ENCODE data around the gene DXO. TPM values are rescaled to one million over a fixed set of nuclear protein-coding genes. Genes with fewer than 3 reads are reported as not detected.
"Not testable (repeated sequence)": the region's sequence is repeated elsewhere in the genome, so short reads cannot be mapped to it uniquely, and the experiment has no call there.

The DXO gene
- total RNA-seq, 1 experiment from 2014 or later = 13.8 TPM

- TF ChIP-seq ATF1 (CRISPR knock-in tag; IDR thresholded peaks at IDR 0.05) (no peak), ZNF121 (CRISPR knock-in tag; IDR thresholded peaks at IDR 0.05) (peak; percentile 32; the same call in 1 of the 2 replicates)
- ChIA-PET CTCF (interaction anchor here (0.6 kb wide), 1 partner anchor 88 kb away, joined by 3 read pairs; no protein-coding TSS in a partner anchor), POLR2A (interaction anchor here (0.7 kb wide), 1 partner anchor 112 kb away, joined by 5 read pairs; no protein-coding TSS in a partner anchor)
- H3K4me3 Mint-ChIP-seq = no peak overlapping the region
- no peak for DNase-seq (ENCODE audit: low spot score)
- H3K36me3 Mint-ChIP-seq = peaks cover 17% of the 10 kb centered on the region
- ATAC-seq = no peak
- H3K9me3 Mint-ChIP-seq = peaks cover 11% of the 10 kb centered on the region
- H3K4me1 Mint-ChIP-seq = peaks cover 5% of the 10 kb centered on the region
- no peak overlapping the region for H3K27ac Mint-ChIP-seq
- no peaks in the 10 kb centered on the region for H3K27me3 Mint-ChIP-seq (ENCODE audit: low read depth)
Observed at GRCh38 chr6:31977816-31978431, 6.0 kb upstream of the DXO start.

GRCh38 chr6:31976065-31976464, 4.1 kb upstream of the DXO start:
- Mint-ChIP-seq H3K9me3 (peaks cover 11% of the 10 kb centered on the region), H3K4me1 (peaks cover 12% of the 10 kb centered on the region), H3K36me3 (peaks cover 17% of the 10 kb centered on the region)
- H3K4me3 Mint-ChIP-seq; DNase-seq (ENCODE audit: low spot score); POLR2A ChIA-PET; ATAC-seq; H3K27ac Mint-ChIP-seq; H3K27me3 Mint-ChIP-seq (ENCODE audit: low read depth); CTCF ChIA-PET: not testable (repeated sequence)

- H3K27me3 Mint-ChIP-seq (ENCODE audit: low read depth) = no peaks in the 10 kb centered on the region
- peak overlapping the region; percentile 84 for H3K4me3 Mint-ChIP-seq
- H3K27ac Mint-ChIP-seq = peak overlapping the region; percentile 99
- no peak for DNase-seq (ENCODE audit: low spot score)
- POLR2A ChIA-PET = interaction anchor here (0.9 to 2.5 kb wide), 3 partner anchors 14 to 166 kb away, joined by 3 to 13 read pairs (median 6); partner anchors contain the start of genes HSPA1B, LSM2, NELFE and SKIC2
- TF ChIP-seq ARID4B (CRISPR knock-in tag; IDR thresholded peaks at IDR 0.05; ENCODE audit: borderline replicate concordance) (0 out of 2 replicates have a peak, but pooled peaks have one; percentile 58), ZNF671 (CRISPR knock-in tag; IDR thresholded peaks at IDR 0.05) (no peak), EMX1 (CRISPR knock-in tag; IDR thresholded peaks at IDR 0.05) (no peak), TEAD4 (CRISPR knock-in tag; IDR thresholded peaks at IDR 0.05) (no peak), TEAD1 (CRISPR knock-in tag; IDR thresholded peaks at IDR 0.05) (no peak), USF1 (CRISPR knock-in tag; IDR thresholded peaks at IDR 0.05) (no peak), FOXP1 (CRISPR knock-in tag; IDR thresholded peaks at IDR 0.05; ENCODE audit: borderline replicate concordance) (no peak)
- peaks cover 31% of the 10 kb centered on the region for H3K36me3 Mint-ChIP-seq
- ATAC-seq = no peak
- CTCF ChIA-PET = interaction anchor here (1.3 to 4.1 kb wide), 3 partner anchors 14 to 124 kb away, joined by 3 to 14 read pairs (median 8); partner anchors contain the start of genes NELFE and SKIC2
- peaks cover 11% of the 10 kb centered on the region for H3K9me3 Mint-ChIP-seq
- peaks cover 12% of the 10 kb centered on the region for H3K4me1 Mint-ChIP-seq
Observed at GRCh38 chr6:31972709-31973350, 892 bp upstream of the DXO start.

- Mint-ChIP-seq H3K9me3 (peaks cover 7% of the 10 kb centered on the region), H3K27me3 (ENCODE audit: low read depth) (no peaks in the 10 kb centered on the region), H3K27ac (peak overlapping the region; percentile 99), H3K36me3 (peaks cover 41% of the 10 kb centered on the region), H3K4me1 (peaks cover 12% of the 10 kb centered on the region), H3K4me3 (peak overlapping the region; percentile 84)
- ATAC-seq (peak; percentile 18), DNase-seq (ENCODE audit: low spot score) (no peak)
- ChIA-PET POLR2A (interaction anchor here (0.9 to 2.5 kb wide), 4 partner anchors 12 to 165 kb away, joined by 3 to 13 read pairs (median 4); partner anchors contain the start of genes HSPA1B, LSM2, NELFE and SKIC2), CTCF (interaction anchor here (1.3 to 4.1 kb wide), 3 partner anchors 13 to 125 kb away, joined by 3 to 14 read pairs (median 8); partner anchors contain the start of genes NELFE and SKIC2)
- TF ChIP-seq NR3C1 (CRISPR knock-in tag; conservative IDR thresholded peaks at IDR 0.05; ENCODE audit: low read depth) (no peak), ATF3 (CRISPR knock-in tag; conservative IDR thresholded peaks at IDR 0.05) (no peak), OVOL2 (CRISPR knock-in tag; IDR thresholded peaks at IDR 0.05; ENCODE audit: borderline replicate concordance) (peak; percentile 59; the same call in 1 of the 2 replicates), NFATC4 (CRISPR knock-in tag; IDR thresholded peaks at IDR 0.05) (peak; percentile 16; the same call in 1 of the 2 replicates), AFF4 (CRISPR knock-in tag; IDR thresholded peaks at IDR 0.05; ENCODE audit: borderline replicate concordance) (no peak)
Observed at GRCh38 chr6:31971279-31971992, 502 bp downstream of the DXO start.
